Measurements from ENCODE around the gene MOK.

MOK gene

GRCh38 chr14:102283631-102284129 is 21.3 kb downstream of the MOK start:
- no peak for DNase-seq (ENCODE audit: low spot score)

GRCh38 chr14:102282751-102283465 is 22.1 kb downstream of the MOK start:
- DNase-seq (ENCODE audit: low spot score) = no peak

GRCh38 chr14:102280376-102280962 is 24.5 kb downstream of the MOK start:
- DNase-seq (ENCODE audit: low spot score) = peak; percentile 92

- peak; percentile 88 for DNase-seq (ENCODE audit: low spot score)
Observed at GRCh38 chr14:102279688-102280348, 25.1 kb downstream of the MOK start.

- no peak for DNase-seq (ENCODE audit: low spot score)
Observed at GRCh38 chr14:102279282-102279681, 25.7 kb downstream of the MOK start.

GRCh38 chr14:102278631-102278935 is 26.4 kb downstream of the MOK start:
- no peak for DNase-seq (ENCODE audit: low spot score)

- no peak for DNase-seq (ENCODE audit: low spot score)
Observed at GRCh38 chr14:102277874-102278630, 26.9 kb downstream of the MOK start.

- DNase-seq (ENCODE audit: low spot score) = no peak
Observed at GRCh38 chr14:102275866-102276265, 29.1 kb downstream of the MOK start.

GRCh38 chr14:102272392-102272791 is 32.6 kb downstream of the MOK start:
- peak; percentile 41 for DNase-seq (ENCODE audit: low spot score)

- peak; percentile 19 for DNase-seq (ENCODE audit: low spot score)
Observed at GRCh38 chr14:102264775-102265174, 40.2 kb downstream of the MOK start.

- DNase-seq (ENCODE audit: low spot score) = peak; percentile 16
Observed at GRCh38 chr14:102264355-102264754, 40.6 kb downstream of the MOK start.

- no peak for DNase-seq (ENCODE audit: low spot score)
Observed at GRCh38 chr14:102262929-102263462, 42.0 kb downstream of the MOK start.

- DNase-seq (ENCODE audit: low spot score) = no peak
Observed at GRCh38 chr14:102258136-102258535, 46.8 kb downstream of the MOK start.

- DNase-seq (ENCODE audit: low spot score) = no peak
Observed at GRCh38 chr14:102256716-102257115, 48.2 kb downstream of the MOK start.

GRCh38 chr14:102255401-102256190 is 49.4 kb downstream of the MOK start:
- DNase-seq (ENCODE audit: low spot score) = peak; percentile 55

- no peak for DNase-seq (ENCODE audit: low spot score)
Observed at GRCh38 chr14:102252834-102253801, 51.8 kb downstream of the MOK start.

GRCh38 chr14:102251161-102251560 is 53.8 kb downstream of the MOK start:
- no peak for DNase-seq (ENCODE audit: low spot score)

GRCh38 chr14:102250636-102251035 is 54.3 kb downstream of the MOK start:
- no peak for DNase-seq (ENCODE audit: low spot score)

GRCh38 chr14:102249981-102250380 is 55.0 kb downstream of the MOK start:
- DNase-seq (ENCODE audit: low spot score) = no peak

GRCh38 chr14:102249041-102249440 is 55.9 kb downstream of the MOK start:
- no peak for DNase-seq (ENCODE audit: low spot score)
